ENCODE measurements around the gene MACROD1. TPM values are rescaled to one million over a fixed set of nuclear protein-coding genes. Genes with fewer than 3 reads are reported as not detected.

The MACROD1 gene
- total RNA-seq, 1 donor: 17.7 TPM

GRCh38 chr11:64192434-64192833 is 26.5 kb upstream of the MACROD1 start:
- Histone ChIP-seq H3K4me1 (ENCODE audit: insufficient read depth, low read length) (no peaks in the 10 kb centered on the region), H3K27me3 (ENCODE audit: insufficient read depth, low read length) (no peaks in the 10 kb centered on the region), H3K27ac (ENCODE audit: low read depth, low read length) (no peak overlapping the region), H3K36me3 (ENCODE audit: insufficient read depth, low read length) (peaks cover 58% of the 10 kb centered on the region), H3K4me3 (ENCODE audit: insufficient read depth, low read length) (no peak overlapping the region), H3K79me2 (ENCODE audit: insufficient read depth, low read length) (peaks cover 47% of the 10 kb centered on the region), H3K9me3 (ENCODE audit: low read depth, low read length) (no peaks in the 10 kb centered on the region), H2AFZ (ENCODE audit: low read length) (no peak overlapping the region), H4K20me1 (ENCODE audit: insufficient read depth, low read length) (peaks cover 17% of the 10 kb centered on the region), H3K4me2 (ENCODE audit: insufficient read depth, low read length) (no peak overlapping the region)
- peak; percentile 11 for DNase-seq (ENCODE audit: insufficient read length, low spot score, missing footprints)
- TF ChIP-seq, protein P1, sequence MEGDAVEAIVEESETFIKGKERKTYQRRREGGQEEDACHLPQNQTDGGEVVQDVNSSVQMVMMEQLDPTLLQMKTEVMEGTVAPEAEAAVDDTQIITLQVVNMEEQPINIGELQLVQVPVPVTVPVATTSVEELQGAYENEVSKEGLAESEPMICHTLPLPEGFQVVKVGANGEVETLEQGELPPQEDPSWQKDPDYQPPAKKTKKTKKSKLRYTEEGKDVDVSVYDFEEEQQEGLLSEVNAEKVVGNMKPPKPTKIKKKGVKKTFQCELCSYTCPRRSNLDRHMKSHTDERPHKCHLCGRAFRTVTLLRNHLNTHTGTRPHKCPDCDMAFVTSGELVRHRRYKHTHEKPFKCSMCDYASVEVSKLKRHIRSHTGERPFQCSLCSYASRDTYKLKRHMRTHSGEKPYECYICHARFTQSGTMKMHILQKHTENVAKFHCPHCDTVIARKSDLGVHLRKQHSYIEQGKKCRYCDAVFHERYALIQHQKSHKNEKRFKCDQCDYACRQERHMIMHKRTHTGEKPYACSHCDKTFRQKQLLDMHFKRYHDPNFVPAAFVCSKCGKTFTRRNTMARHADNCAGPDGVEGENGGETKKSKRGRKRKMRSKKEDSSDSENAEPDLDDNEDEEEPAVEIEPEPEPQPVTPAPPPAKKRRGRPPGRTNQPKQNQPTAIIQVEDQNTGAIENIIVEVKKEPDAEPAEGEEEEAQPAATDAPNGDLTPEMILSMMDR (IDR thresholded peaks at IDR 0.05; ENCODE audit: extremely low read depth, low read depth, low read length): no peak

DNA sequence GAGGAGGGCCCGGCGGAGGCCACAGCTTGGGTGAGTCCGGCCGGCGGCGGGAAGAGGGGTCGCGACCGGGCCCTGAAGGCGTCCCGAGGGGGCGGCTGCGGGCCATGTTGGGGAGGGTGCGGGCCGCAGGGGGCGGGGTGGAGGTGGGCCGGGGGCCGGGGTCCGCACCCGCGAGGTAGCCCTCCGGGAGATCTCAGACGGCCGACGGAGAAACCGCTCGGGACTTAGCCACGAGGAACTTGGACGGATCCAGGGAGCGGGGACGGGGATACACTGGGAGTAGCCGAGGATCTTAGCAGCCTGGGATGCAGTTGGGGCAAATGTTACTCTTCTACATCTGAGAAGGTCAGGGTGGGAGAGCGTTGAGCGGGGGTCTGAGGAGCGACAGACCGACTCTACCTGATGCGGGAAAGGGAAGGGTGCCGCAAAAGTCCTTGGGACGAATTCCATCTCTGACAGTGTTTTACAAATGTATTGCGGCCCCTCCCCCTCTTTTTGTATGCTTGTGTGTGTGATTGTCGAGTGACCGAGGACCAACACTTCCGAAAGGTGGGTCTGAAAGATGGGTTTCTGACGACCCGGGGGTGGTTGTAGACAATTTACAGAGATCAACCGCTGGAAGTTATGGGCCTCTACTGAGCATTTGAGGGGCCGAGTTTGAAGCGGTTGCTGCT is 20.7 kb upstream of the MACROD1 start:
- Histone ChIP-seq H3K4me3 (ENCODE audit: insufficient read depth, low read length) (no peak overlapping the region), H2AFZ (ENCODE audit: low read length) (no peak overlapping the region), H3K36me3 (ENCODE audit: insufficient read depth, low read length) (peaks cover 5% of the 10 kb centered on the region), H3K27me3 (ENCODE audit: insufficient read depth, low read length) (no peaks in the 10 kb centered on the region), H3K4me1 (ENCODE audit: insufficient read depth, low read length) (peaks cover 22% of the 10 kb centered on the region), H3K27ac (ENCODE audit: low read depth, low read length) (no peak overlapping the region), H3K9me3 (ENCODE audit: low read depth, low read length) (no peaks in the 10 kb centered on the region), H4K20me1 (ENCODE audit: insufficient read depth, low read length) (peaks cover 6% of the 10 kb centered on the region), H3K4me2 (ENCODE audit: insufficient read depth, low read length) (no peak overlapping the region), H3K79me2 (ENCODE audit: insufficient read depth, low read length) (peaks cover 36% of the 10 kb centered on the region)
- peak; percentile 38 for DNase-seq (ENCODE audit: insufficient read length, low spot score, missing footprints)
- TF ChIP-seq, protein P1 (IDR thresholded peaks at IDR 0.05; ENCODE audit: extremely low read depth, low read depth, low read length): no peak

DNA sequence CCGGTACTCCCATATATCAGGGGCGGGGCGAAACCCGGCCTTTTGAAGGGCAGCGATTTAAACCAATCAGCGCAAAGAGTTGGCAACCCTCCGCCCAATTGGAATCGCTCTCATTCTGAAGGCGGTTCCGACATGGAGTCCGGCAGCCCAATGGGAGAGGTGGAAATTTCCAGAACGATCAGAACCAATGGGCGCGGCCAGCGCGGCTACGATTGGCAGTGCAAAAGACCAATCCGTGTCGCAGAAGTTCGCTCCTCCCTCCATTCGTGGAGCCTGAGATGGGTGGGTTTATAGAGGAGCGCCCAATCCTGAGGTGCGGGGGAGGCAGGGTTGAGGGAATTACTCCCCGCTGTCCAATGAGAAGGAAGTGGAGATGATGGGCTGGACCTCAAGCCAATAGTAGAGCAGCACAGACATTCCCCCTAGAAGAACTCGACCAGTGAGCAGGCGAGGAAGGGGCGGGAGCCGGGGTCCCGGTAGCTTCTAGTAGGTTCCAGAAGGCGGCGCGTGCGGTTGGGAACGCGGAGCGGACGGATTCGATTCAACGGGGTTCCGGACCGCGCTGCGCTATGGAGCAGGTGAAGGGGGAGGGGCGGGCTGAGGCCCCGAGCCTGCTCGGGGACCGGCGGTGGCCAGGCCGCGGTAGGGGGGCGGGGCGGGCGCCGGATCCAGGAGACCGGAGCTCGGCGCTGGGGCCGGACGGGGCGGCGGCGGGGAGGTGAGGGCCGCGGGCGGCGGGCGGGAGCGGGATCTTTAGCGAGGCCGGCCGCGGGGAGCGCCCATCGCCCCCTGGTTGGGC is 20.0 kb upstream of the MACROD1 start, which contains the start of gene STIP1:
TSS of gene STIP1 (plus strand) at position 479 of the 799 bp plus-strand sequence. CDS start at position 570, 91 bp downstream.
- Histone ChIP-seq H3K4me3 (ENCODE audit: insufficient read depth, low read length) (peak within 1 kb of the TSS; percentile 83), H3K27me3 (ENCODE audit: insufficient read depth, low read length) (no peaks in the 10 kb centered on the region), H2AFZ (ENCODE audit: low read length) (peak within 1 kb of the TSS; percentile 93), H3K27ac (ENCODE audit: low read depth, low read length) (peak within 1 kb of the TSS; percentile 91), H4K20me1 (ENCODE audit: insufficient read depth, low read length) (peaks cover 6% of the 10 kb centered on the region), H3K4me1 (ENCODE audit: insufficient read depth, low read length) (peaks cover 29% of the 10 kb centered on the region), H3K9me3 (ENCODE audit: low read depth, low read length) (no peaks in the 10 kb centered on the region), H3K79me2 (ENCODE audit: insufficient read depth, low read length) (peaks cover 28% of the 10 kb centered on the region), H3K4me2 (ENCODE audit: insufficient read depth, low read length) (peak within 1 kb of the TSS; percentile 94), H3K36me3 (ENCODE audit: insufficient read depth, low read length) (peaks cover 5% of the 10 kb centered on the region)
- TF ChIP-seq, protein P1 (IDR thresholded peaks at IDR 0.05; ENCODE audit: extremely low read depth, low read depth, low read length): peak; percentile 34
- peak; percentile 99 for DNase-seq (ENCODE audit: insufficient read length, low spot score, missing footprints)

- H3K4me3 ChIP-seq (ENCODE audit: insufficient read depth, low read length): peak overlapping the region; percentile 83
- H3K27me3 ChIP-seq (ENCODE audit: insufficient read depth, low read length): no peaks in the 10 kb centered on the region
- peaks cover 26% of the 10 kb centered on the region for H3K79me2 ChIP-seq (ENCODE audit: insufficient read depth, low read length)
- H2AFZ ChIP-seq (ENCODE audit: low read length): peak overlapping the region; percentile 93
- DNase-seq (ENCODE audit: insufficient read length, low spot score, missing footprints): no peak
- H3K9me3 ChIP-seq (ENCODE audit: low read depth, low read length): no peaks in the 10 kb centered on the region
- TF ChIP-seq, protein P1 (IDR thresholded peaks at IDR 0.05; ENCODE audit: extremely low read depth, low read depth, low read length): peak; percentile 28
- H3K4me1 ChIP-seq (ENCODE audit: insufficient read depth, low read length): peaks cover 35% of the 10 kb centered on the region
- H4K20me1 ChIP-seq (ENCODE audit: insufficient read depth, low read length): peaks cover 6% of the 10 kb centered on the region
- peak overlapping the region; percentile 91 for H3K27ac ChIP-seq (ENCODE audit: low read depth, low read length)
- H3K4me2 ChIP-seq (ENCODE audit: insufficient read depth, low read length): peak overlapping the region; percentile 94
- peaks cover 5% of the 10 kb centered on the region for H3K36me3 ChIP-seq (ENCODE audit: insufficient read depth, low read length)
These were observed 19.3 kb upstream of the MACROD1 start for GRCh38 chr11:64185175-64185692.
